GM12875 (cell line): ENCODE results near the gene TXNRD3.

Source experiments
- H3K4me3 ChIP-seq: one replicate; pipeline ENCODE4 v1.5.1; 2011; ENCODE audit warnings: low read depth, low read length, control low read depth
- TF ChIP-seq, protein P1 (sequence below): IDR thresholded peaks from 2 replicates; pipeline ENCODE4 v1.5.1; 2011; ENCODE audit warnings: low read depth, mild to moderate bottlenecking, control low read depth, inconsistent platforms, low read length, moderate library complexity, borderline replicate concordance; ENCODE audit not compliant: insufficient read depth

TXNRD3 gene

DNA sequence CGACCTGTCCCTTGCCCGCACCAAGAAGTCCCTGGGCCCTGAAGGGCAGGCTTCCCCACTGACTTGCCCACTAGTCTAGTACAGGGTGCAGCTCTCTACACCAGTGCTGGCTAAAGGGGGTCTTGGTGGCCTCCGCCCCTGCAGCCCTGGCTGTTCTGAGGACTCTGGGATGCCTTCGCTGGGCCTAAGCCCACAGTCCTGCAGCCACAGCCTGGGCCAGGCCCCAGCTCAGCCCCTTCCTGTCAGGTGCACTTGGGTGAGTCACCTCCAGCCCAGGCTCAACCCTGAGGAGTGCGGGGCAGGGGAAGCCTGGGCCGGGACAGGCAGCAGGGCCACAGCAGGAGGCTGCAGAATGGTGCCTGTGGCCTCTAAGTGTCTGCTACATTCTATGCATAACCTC is 97.2 kb downstream of the TXNRD3 start:
- no peak overlapping the region for H3K4me3 ChIP-seq
- TF ChIP-seq, protein P1, sequence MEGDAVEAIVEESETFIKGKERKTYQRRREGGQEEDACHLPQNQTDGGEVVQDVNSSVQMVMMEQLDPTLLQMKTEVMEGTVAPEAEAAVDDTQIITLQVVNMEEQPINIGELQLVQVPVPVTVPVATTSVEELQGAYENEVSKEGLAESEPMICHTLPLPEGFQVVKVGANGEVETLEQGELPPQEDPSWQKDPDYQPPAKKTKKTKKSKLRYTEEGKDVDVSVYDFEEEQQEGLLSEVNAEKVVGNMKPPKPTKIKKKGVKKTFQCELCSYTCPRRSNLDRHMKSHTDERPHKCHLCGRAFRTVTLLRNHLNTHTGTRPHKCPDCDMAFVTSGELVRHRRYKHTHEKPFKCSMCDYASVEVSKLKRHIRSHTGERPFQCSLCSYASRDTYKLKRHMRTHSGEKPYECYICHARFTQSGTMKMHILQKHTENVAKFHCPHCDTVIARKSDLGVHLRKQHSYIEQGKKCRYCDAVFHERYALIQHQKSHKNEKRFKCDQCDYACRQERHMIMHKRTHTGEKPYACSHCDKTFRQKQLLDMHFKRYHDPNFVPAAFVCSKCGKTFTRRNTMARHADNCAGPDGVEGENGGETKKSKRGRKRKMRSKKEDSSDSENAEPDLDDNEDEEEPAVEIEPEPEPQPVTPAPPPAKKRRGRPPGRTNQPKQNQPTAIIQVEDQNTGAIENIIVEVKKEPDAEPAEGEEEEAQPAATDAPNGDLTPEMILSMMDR, result no peak

GRCh38 chr3:126557415-126557745 is 97.5 kb downstream of the TXNRD3 start:
- H3K4me3 ChIP-seq, result no peak overlapping the region
- TF ChIP-seq, protein P1, result no peak
